ENCODE results near the gene TCN2. TPM values are rescaled to one million over a fixed set of nuclear protein-coding genes. Genes with fewer than 3 reads are reported as not detected.
A peak's percentile ranks its signal among the peaks of the same experiment; 100 is the strongest.

TCN2 gene
- total RNA-seq, 1 donor from 2014 or later, result 4.1 TPM

GRCh38 chr22:30568137-30568805 is 38.7 kb upstream of the TCN2 start:
- Mint-ChIP-seq H3K27me3 (ENCODE audit: unreplicated experiment) (peaks cover 5% of the 10 kb centered on the region), H3K27ac (ENCODE audit: unreplicated experiment) (no peak overlapping the region), H3K4me1 (ENCODE audit: low read depth, unreplicated experiment) (peaks cover 3% of the 10 kb centered on the region), H3K4me3 (ENCODE audit: unreplicated experiment) (no peak overlapping the region), H3K36me3 (ENCODE audit: unreplicated experiment) (no peaks in the 10 kb centered on the region), H3K9me3 (ENCODE audit: unreplicated experiment) (no peaks in the 10 kb centered on the region)
- TF ChIP-seq CTCF (IDR thresholded peaks at IDR 0.05; ENCODE audit: partially characterized antibody, unreplicated experiment), result no peak
- DNase-seq, result no peak

- no peaks in the 10 kb centered on the region for H3K9me3 Mint-ChIP-seq (ENCODE audit: unreplicated experiment)
- H3K27me3 Mint-ChIP-seq (ENCODE audit: unreplicated experiment), result peaks cover 5% of the 10 kb centered on the region
- H3K4me1 Mint-ChIP-seq (ENCODE audit: low read depth, unreplicated experiment), result peaks cover 5% of the 10 kb centered on the region
- H3K36me3 Mint-ChIP-seq (ENCODE audit: unreplicated experiment), result no peaks in the 10 kb centered on the region
- H3K27ac Mint-ChIP-seq (ENCODE audit: unreplicated experiment), result no peak overlapping the region
- no peak for TF ChIP-seq CTCF (IDR thresholded peaks at IDR 0.05; ENCODE audit: partially characterized antibody, unreplicated experiment)
- DNase-seq, result no peak
- H3K4me3 Mint-ChIP-seq (ENCODE audit: unreplicated experiment), result no peak overlapping the region
These were observed 37.2 kb upstream of the TCN2 start for GRCh38 chr22:30569674-30570202.

- H3K27ac Mint-ChIP-seq (ENCODE audit: unreplicated experiment), result no peak overlapping the region
- peaks cover 5% of the 10 kb centered on the region for H3K4me1 Mint-ChIP-seq (ENCODE audit: low read depth, unreplicated experiment)
- DNase-seq, result no peak
- peaks cover 7% of the 10 kb centered on the region for H3K27me3 Mint-ChIP-seq (ENCODE audit: unreplicated experiment)
- peaks cover 2% of the 10 kb centered on the region for H3K9me3 Mint-ChIP-seq (ENCODE audit: unreplicated experiment)
- no peak for TF ChIP-seq CTCF (IDR thresholded peaks at IDR 0.05; ENCODE audit: partially characterized antibody, unreplicated experiment)
- H3K36me3 Mint-ChIP-seq (ENCODE audit: unreplicated experiment), result no peaks in the 10 kb centered on the region
- H3K4me3 Mint-ChIP-seq (ENCODE audit: unreplicated experiment), result no peak overlapping the region
These were observed 34.8 kb upstream of the TCN2 start for GRCh38 chr22:30572210-30572609.

GRCh38 chr22:30572840-30573593 is 34.0 kb upstream of the TCN2 start:
- DNase-seq, result peak; percentile 60
- Mint-ChIP-seq H3K36me3 (ENCODE audit: unreplicated experiment) (no peaks in the 10 kb centered on the region), H3K27ac (ENCODE audit: unreplicated experiment) (no peak overlapping the region), H3K4me1 (ENCODE audit: low read depth, unreplicated experiment) (peaks cover 5% of the 10 kb centered on the region), H3K4me3 (ENCODE audit: unreplicated experiment) (peak overlapping the region; percentile 34), H3K9me3 (ENCODE audit: unreplicated experiment) (peaks cover 4% of the 10 kb centered on the region), H3K27me3 (ENCODE audit: unreplicated experiment) (peaks cover 7% of the 10 kb centered on the region)
- no peak for TF ChIP-seq CTCF (IDR thresholded peaks at IDR 0.05; ENCODE audit: partially characterized antibody, unreplicated experiment)
